Kidney epithelial cell (primary cell): ENCODE results near the gene RYR3. TPM values are rescaled to one million over a fixed set of nuclear protein-coding genes. Genes with fewer than 3 reads are reported as not detected.
A peak's percentile ranks its signal among the peaks of the same experiment; 100 is the strongest.

Source experiments
- DNase-seq: peaks from one replicate; pipeline ENCODE4 v3.0.0-alpha.2; 2010; ENCODE audit warnings: low read depth
- H3K27me3 ChIP-seq: 2 replicates; pipeline ENCODE4 v1.6.0; 2011; ENCODE audit warnings: low read length; ENCODE audit not compliant: control insufficient read depth, insufficient read depth
- H3K36me3 ChIP-seq: 2 replicates; pipeline ENCODE4 v1.5.1; 2011; ENCODE audit warnings: low read length; ENCODE audit not compliant: control insufficient read depth, insufficient read depth
- H3K4me3 ChIP-seq: 2 replicates; pipeline ENCODE4 v1.5.1; 2011; ENCODE audit warnings: low read depth, mild to moderate bottlenecking, control low read depth, low read length
- CTCF ChIP-seq: IDR thresholded peaks from 2 replicates; pipeline ENCODE4 v1.5.1; 2011; ENCODE audit warnings: mild to moderate bottlenecking, moderate library complexity, low read length, control low read depth, inconsistent platforms; ENCODE audit not compliant: insufficient read depth, poor library complexity, severe bottlenecking
- total RNA-seq: library from RNA; depleted of rRNA; stranded (reverse); fragments of >200 nt; gene quantifications from 2 replicates; pipeline ENCODE4 v1.2.3, GENCODE V29; 2015

Gene RYR3
- total RNA-seq, 1 donor from 2014 or later: 0.50 TPM

GRCh38 chr15:33662014-33662413 lies 351.2 kb downstream of the RYR3 start:
- Histone ChIP-seq H3K27me3 (no peaks in the 10 kb centered on the region), H3K4me3 (no peak overlapping the region), H3K36me3 (no peaks in the 10 kb centered on the region)
- TF ChIP-seq CTCF: no peak
- DNase-seq: no peak

- H3K36me3 ChIP-seq: no peaks in the 10 kb centered on the region
- H3K4me3 ChIP-seq: no peak overlapping the region
- no peak for DNase-seq
- TF ChIP-seq CTCF: no peak
- H3K27me3 ChIP-seq: no peaks in the 10 kb centered on the region
Measured at GRCh38 chr15:33664947-33665346, 354.2 kb downstream of the RYR3 start.

- no peaks in the 10 kb centered on the region for H3K27me3 ChIP-seq
- no peak for DNase-seq
- H3K4me3 ChIP-seq: no peak overlapping the region
- H3K36me3 ChIP-seq: no peaks in the 10 kb centered on the region
- TF ChIP-seq CTCF: no peak
Measured at GRCh38 chr15:33670567-33670966, 359.8 kb downstream of the RYR3 start.

- no peaks in the 10 kb centered on the region for H3K27me3 ChIP-seq
- no peak for DNase-seq
Measured at GRCh38 chr15:33671456-33671855, 360.7 kb downstream of the RYR3 start.

GRCh38 chr15:33675246-33675645 lies 364.5 kb downstream of the RYR3 start:
- H3K27me3 ChIP-seq: no peaks in the 10 kb centered on the region
- H3K4me3 ChIP-seq: no peak overlapping the region
- peak; percentile 45 for TF ChIP-seq CTCF
- no peaks in the 10 kb centered on the region for H3K36me3 ChIP-seq
- DNase-seq: no peak

More at GRCh38 chr15:33671456-33671855, 360.7 kb downstream of the RYR3 start:
- no peak for TF ChIP-seq CTCF
- Histone ChIP-seq H3K36me3 (no peaks in the 10 kb centered on the region), H3K4me3 (no peak overlapping the region)

GRCh38 chr15:33677238-33677830 lies 366.6 kb downstream of the RYR3 start:
- Histone ChIP-seq H3K36me3 (no peaks in the 10 kb centered on the region), H3K27me3 (no peaks in the 10 kb centered on the region), H3K4me3 (no peak overlapping the region)
- TF ChIP-seq CTCF: no peak
- no peak for DNase-seq
